Brain microvascular endothelial cell (primary cell): ENCODE measurements around the gene HOXA5.

Experiments
- DNase-seq: peaks from one replicate; pipeline ENCODE4 v3.0.0-alpha.2; 2020
- H3K27ac ChIP-seq: fragments of 250-450 bp; sonication (Bioruptor Pico); 2 replicates; pipeline ENCODE4 v1.5.1; 2020; ENCODE audit warnings: mild to moderate bottlenecking, moderate library complexity
- H3K27me3 ChIP-seq: fragments of 250-450 bp; sonication (Bioruptor Pico); replicated peaks from 2 replicates; pipeline ENCODE4 v1.5.1; 2020; ENCODE audit warnings: mild to moderate bottlenecking
- H3K36me3 ChIP-seq: fragments of 250-450 bp; sonication (Bioruptor Pico); replicated peaks from 2 replicates; pipeline ENCODE4 v1.5.1; 2020; ENCODE audit warnings: mild to moderate bottlenecking
- H3K4me3 ChIP-seq: 2 replicates; pipeline ENCODE4 v1.5.1; 2011; ENCODE audit warnings: low read depth, mild to moderate bottlenecking, control low read depth, low read length, moderate library complexity
- CTCF ChIP-seq: IDR thresholded peaks from 2 replicates; pipeline ENCODE4 v1.5.1; 2011; ENCODE audit warnings: low read depth, mild to moderate bottlenecking, moderate library complexity, low read length, control low read depth, inconsistent platforms; ENCODE audit errors: missing control alignments
- in situ Hi-C: cut with HindIII; loops from 2 replicates; pipeline ENCODE4 v1.10.0; 2017; ENCODE audit warnings: low sequenced_read_pairs, low pct_ligation_motif_present

The HOXA5 gene

DNA sequence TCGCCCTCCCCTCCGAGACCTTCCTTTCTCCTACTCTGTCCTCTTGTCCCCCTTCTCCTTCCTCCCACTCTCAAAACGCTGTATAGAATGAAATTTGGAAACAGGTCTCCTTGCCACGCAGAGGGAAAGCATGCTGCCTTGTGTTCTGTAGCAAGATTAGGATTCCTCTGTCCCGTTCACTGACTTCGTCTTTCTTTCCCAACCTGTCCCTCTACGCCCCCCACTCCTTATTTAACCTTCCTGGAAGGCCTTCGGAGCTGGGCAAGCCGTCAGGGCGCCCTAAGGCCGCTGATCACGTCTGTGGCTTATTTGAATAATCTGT lies 20.5 kb upstream of the HOXA5 start:
- Histone ChIP-seq H3K36me3 (no peaks in the 10 kb centered on the region), H3K27me3 (peaks cover 96% of the 10 kb centered on the region), H3K27ac (no peak overlapping the region), H3K4me3 (no peak overlapping the region)
- DNase-seq = no peak
- TF ChIP-seq CTCF = no peak
- in situ Hi-C loops = loop anchor here (10.0 kb wide), 1 partner anchor 789 kb away; no protein-coding TSS in a partner anchor

DNA sequence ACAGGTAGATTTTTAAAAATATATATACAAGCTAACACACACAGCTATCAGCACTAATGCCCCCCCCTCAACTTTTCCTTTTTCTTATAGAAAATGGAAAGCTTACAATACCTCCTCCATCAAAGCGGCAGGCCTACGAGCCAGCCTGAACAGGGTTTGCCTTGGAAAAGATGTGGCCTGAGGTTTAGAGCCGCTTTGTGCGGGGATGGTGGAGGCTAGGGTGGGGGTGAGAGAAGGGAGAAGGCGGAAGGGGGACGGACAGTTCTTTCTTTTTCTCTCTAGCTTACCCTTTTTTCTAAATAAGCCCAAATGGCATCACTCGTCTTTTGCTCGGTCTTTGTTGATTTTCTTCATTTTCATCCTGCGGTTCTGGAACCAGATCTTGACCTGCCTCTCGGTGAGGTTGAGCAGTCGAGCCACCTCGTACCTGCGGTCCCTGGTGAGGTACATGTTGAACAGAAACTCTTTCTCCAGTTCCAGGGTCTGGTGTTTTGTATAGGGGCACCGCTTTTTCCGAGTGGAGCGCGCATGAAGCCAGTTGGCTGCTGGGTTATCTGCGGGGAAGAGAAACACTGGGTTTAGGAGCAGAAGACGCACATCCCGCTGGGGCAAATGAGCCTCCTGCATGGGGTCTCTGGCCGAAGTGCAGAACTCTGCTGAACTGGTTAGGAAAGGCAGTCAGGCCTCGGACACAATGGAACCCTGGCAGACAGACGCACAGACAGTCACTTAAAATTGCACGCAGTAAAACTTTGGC lies 20.0 kb upstream of the HOXA5 start:
- H3K27me3 ChIP-seq = peaks cover 96% of the 10 kb centered on the region
- in situ Hi-C loops = loop anchor here (10.0 kb wide), 1 partner anchor 789 kb away; no protein-coding TSS in a partner anchor
- no peak for DNase-seq
- H3K4me3 ChIP-seq = no peak overlapping the region
- TF ChIP-seq CTCF = no peak
- no peak overlapping the region for H3K27ac ChIP-seq
- H3K36me3 ChIP-seq = no peaks in the 10 kb centered on the region

DNA sequence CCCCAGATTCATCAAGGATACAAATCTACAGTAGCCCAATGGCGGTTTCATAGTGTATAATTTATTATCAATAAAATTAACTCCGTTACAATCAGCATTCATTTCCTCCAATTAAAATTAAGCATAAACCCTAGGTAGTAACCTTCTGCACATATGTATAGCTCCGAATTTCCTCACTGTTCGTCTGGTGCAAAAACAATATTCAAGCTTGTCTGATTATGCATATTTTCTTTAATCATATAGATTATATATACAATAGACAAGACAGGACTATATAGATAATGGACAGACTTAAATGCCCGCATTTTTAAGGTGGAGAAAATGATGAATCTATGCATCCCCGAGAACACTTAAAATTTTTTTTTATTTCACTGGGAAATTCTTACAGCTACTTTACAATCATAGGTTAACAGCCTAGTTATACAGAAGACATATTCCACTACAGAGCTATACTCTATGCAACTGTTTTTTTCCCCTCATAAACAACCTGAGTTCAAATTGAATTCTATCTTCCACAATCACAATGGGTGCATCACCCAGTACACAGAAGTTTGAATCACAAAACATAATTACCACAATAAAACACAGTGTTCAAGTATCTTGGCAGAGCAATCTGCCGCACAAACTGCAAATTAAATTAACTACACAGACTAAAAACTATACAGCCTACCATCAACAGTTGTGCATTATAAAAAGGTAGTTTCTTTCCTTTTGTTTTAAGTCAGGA lies 19.2 kb upstream of the HOXA5 start:
- no peak for TF ChIP-seq CTCF
- in situ Hi-C loops = loop anchor here (10.0 kb wide), 1 partner anchor 788 kb away; no protein-coding TSS in a partner anchor
- Histone ChIP-seq H3K4me3 (no peak overlapping the region), H3K27ac (no peak overlapping the region), H3K36me3 (no peaks in the 10 kb centered on the region), H3K27me3 (peaks cover 96% of the 10 kb centered on the region)
- no peak for DNase-seq

- H3K36me3 ChIP-seq = no peaks in the 10 kb centered on the region
- DNase-seq = no peak
- peaks cover 96% of the 10 kb centered on the region for H3K27me3 ChIP-seq
- no peak overlapping the region for H3K4me3 ChIP-seq
- H3K27ac ChIP-seq = no peak overlapping the region
- in situ Hi-C loops = loop anchor here (10.0 kb wide), 1 partner anchor 787 kb away; no protein-coding TSS in a partner anchor
- no peak for TF ChIP-seq CTCF
Measured at GRCh38 chr7:27161721-27162560, 18.5 kb upstream of the HOXA5 start.

GRCh38 chr7:27161214-27161720 lies 17.8 kb upstream of the HOXA5 start:
- in situ Hi-C loops = loop anchor here (10.0 kb wide), 1 partner anchor 786 kb away; no protein-coding TSS in a partner anchor
- TF ChIP-seq CTCF = no peak
- H3K27ac ChIP-seq = no peak overlapping the region
- DNase-seq = no peak
- H3K36me3 ChIP-seq = no peaks in the 10 kb centered on the region
- H3K27me3 ChIP-seq = peaks cover 96% of the 10 kb centered on the region
- no peak overlapping the region for H3K4me3 ChIP-seq
